GM19397 (cell line): ENCODE measurements around the gene NAPSA.

Source experiments
- ATAC-seq: cut with Tn5 transposase; IDR thresholded peaks from one replicate; pipeline ENCODE4 v1.9.1; 2021; ENCODE audit warnings: mild to moderate bottlenecking, moderate library complexity; ENCODE audit not compliant: unreplicated experiment

The NAPSA gene

DNA sequence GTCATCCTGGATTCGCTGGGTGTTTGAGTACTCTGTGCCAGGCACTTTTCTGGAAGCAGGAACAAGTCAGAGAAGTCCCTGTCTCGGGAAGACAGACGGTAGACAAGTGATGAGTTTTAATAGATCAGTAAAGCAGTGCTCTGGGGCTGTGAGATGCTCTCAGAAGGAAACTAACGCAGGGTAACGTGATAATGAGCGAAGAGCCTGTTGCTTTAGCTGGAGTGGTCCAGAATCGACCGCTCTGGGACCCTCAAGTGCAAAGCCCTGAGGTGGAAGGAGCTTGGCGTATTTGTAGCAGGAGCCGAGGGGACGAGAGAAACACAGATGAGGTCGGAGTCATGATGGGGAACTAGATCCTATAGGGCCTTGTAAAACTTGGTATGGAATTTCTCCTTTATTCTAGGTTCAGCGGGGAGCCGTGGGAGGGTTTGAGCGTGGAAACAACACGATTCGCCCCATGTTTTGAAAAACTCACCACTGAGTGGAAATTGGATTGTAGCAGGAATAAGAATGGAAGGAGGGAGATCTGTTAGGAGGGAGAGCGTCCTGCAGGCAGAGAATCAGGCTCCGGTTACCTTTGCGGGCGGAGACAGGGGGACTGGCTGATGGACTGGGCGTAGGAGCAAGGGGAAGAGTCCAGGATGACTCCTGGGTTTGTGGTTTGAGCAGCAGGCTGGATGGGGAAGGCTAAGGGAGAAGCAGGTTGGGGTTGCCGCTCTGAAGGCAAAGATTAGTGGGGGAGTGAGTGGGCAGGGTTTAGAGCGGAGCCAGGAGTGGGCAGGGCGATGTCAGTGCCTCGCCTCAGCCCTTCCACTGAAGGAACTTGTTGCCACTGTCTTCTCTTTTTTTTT lies 19.5 kb upstream of the NAPSA start:
- no peak for ATAC-seq

DNA sequence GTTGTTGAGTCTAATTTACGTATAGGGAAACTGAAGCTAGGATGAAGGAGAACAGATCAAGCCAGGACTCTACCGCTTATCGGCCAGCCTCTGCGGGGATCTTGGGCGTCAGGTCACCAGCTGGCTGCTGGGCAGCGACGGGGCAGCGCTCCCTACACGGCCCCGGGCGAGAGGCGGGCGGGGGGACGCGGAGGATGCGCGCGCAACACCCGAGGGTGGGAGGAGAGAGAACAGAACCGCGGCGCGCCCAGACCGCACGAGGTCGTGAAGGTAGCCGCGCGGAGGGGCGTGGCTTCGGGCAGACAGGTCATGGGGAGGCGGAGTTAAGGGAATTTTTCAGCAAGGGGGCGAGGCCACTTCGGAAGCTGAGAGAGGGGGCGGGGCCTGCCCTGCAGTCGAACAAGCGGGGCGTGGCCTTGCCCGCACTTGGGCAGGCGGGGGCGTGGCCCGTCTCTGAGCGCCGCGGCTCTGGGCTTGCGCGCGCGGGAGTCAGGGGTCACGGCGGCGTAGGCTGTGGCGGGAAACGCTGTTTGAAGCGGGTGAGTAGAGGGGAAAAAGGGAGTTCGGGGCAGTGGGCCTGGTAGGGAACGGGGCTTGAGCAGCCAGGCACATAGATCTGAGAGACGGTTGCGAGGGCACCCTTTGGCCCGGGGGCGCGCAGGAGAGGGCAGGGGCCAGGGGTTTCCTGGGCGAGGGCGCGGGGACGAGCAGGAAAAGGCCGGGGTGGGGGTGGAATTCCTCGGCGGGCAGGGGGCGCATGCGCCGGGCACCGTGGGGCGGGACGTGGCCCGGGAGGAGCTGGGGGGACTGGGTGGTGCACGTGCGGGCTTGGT lies 18.6 kb upstream of the NAPSA start, which contains the start of gene POLD1:
Gene POLD1, plus strand, starts transcription at position 496 of the 833 bp plus-strand sequence. CDS start 14,505 bp downstream, outside the sequence.
- ATAC-seq = peak; percentile 83

DNA sequence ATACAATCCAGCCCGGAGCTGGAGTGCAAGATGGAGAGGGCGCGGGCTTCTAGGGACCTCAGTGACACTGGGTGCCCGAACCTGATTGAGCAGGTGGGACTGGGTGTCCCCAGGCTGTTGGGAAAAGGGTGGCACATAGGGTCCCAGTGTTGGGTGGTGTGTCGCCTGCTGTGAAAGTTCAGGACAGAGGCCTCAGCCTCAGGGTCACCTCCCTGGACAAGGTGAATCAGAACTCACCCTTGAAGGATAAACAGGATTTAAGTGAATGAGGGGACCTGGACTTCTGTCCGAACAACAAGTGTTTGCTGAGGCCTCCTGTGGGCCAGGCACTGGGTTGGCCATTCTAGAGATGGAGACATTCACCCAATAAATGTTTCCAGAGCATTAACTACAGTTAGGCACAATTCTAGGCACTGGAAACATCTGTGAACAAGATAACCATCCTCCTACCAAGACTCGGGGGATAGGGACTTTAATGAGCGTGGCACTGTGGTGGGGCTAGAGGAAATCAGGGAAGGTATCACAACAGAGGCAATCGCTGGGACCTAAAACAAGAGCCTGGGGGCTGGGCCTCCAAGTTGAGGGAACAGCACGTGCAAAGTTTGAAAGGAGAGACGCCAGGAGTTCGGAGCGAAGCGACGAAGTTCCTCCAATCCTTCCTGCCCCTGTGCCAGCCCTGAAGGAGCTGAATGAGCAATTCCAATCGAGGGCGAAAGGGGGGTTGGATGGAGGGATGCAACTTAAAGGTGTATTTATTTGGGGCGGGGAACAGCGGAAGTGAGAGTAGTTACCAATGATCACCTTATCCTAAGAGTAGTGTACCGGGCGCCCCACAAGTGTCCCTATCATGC lies 17.8 kb upstream of the NAPSA start:
- ATAC-seq = no peak

DNA sequence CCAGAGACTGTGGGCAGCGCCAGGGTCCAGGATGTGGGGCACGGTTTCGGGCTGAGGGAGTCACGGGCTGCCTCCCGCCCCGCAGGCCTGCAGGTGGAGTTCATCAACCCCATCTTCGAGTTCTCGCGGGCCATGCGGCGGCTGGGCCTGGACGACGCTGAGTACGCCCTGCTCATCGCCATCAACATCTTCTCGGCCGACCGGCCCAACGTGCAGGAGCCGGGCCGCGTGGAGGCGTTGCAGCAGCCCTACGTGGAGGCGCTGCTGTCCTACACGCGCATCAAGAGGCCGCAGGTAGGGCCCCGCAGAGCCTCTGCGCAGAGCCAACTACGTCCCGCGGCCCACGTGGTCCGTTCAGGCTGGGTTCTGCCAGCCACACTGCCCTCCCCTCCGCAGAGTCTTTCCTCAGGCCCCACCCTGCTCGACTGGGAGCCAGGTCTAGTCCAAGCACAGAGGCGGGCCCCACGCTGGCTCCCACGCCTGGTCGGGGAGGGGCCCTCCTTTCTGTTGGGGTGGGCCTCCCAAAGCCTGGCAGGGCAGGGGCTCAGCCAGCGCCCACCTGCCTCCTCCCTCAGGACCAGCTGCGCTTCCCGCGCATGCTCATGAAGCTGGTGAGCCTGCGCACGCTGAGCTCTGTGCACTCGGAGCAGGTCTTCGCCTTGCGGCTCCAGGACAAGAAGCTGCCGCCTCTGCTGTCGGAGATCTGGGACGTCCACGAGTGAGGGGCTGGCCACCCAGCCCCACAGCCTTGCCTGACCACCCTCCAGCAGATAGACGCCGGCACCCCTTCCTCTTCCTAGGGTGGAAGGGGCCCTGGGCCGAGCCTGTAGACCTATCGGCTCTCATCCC lies 16.7 kb upstream of the NAPSA start:
- no peak for ATAC-seq

DNA sequence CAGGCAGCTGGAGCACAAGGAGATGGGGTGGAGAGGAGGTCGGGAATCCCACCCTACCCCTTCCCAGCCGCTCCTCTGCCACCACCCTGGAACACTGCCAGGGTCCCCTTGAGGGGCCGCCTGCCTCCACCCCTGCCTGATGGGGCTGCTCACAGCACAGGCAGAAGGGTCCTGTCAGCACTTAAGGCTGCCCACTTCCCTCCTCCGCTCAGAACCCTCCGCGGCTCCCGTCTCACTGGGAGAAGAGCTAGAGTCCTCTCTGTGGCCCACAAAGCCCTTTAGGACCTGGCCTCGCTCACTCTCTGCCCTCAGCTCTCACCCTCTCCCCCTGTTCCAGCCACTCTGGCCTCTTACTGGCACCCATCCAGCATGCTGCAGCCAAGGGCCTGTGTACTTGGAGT lies 15.3 kb upstream of the NAPSA start:
- ATAC-seq = no peak

DNA sequence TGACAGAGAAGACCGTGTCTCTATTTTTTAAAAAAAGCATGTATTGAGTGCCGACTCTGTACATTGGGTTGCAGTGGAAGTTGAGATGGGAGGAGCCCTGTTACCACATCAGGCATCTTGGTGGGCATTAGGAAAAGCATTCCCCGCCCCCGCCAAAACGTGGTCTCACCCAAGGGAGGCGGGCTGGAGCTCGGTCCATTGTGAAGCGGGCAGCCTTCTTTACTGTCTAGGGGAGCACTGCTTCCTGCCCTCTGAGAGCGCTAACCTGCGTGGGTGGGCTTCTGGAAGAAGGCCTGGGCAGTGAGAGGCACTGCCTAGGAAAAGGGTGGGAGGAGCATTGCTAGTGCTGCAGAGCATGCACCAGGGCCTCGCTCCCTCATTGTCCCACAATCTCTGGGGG lies 14.7 kb upstream of the NAPSA start:
- ATAC-seq = no peak

DNA sequence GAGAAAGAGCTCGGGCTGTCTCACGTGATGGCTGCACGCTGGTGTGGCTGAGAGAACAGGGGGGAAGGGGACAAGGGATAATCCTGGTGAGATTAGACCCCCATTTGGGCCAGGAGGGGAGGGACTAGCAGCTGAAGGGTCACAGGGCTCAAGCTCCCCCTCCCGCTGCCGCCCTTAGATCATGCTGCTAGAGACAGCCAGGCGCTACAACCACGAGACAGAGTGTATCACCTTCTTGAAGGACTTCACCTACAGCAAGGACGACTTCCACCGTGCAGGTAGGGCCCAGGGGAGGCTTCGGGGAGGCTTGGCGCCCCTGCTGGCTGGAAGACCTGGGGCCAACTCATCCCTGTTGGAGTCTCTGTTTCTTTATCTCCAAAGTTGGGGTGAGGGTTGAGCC lies 14.2 kb upstream of the NAPSA start:
- ATAC-seq = no peak

DNA sequence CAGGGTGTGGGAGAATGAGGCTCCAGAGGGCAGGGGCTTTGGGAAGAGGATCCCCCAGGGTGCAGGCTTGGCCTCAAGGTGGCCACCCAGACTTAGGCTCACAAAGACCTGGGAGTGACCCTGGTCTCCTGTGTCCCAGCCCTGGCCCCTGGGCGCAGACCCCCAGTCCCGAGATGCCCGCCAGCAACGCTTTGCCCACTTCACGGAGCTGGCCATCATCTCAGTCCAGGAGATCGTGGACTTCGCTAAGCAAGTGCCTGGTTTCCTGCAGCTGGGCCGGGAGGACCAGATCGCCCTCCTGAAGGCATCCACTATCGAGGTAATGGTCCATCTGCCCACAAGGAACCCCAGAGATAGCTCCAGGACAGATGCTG lies 13.4 kb upstream of the NAPSA start:
- ATAC-seq = no peak

DNA sequence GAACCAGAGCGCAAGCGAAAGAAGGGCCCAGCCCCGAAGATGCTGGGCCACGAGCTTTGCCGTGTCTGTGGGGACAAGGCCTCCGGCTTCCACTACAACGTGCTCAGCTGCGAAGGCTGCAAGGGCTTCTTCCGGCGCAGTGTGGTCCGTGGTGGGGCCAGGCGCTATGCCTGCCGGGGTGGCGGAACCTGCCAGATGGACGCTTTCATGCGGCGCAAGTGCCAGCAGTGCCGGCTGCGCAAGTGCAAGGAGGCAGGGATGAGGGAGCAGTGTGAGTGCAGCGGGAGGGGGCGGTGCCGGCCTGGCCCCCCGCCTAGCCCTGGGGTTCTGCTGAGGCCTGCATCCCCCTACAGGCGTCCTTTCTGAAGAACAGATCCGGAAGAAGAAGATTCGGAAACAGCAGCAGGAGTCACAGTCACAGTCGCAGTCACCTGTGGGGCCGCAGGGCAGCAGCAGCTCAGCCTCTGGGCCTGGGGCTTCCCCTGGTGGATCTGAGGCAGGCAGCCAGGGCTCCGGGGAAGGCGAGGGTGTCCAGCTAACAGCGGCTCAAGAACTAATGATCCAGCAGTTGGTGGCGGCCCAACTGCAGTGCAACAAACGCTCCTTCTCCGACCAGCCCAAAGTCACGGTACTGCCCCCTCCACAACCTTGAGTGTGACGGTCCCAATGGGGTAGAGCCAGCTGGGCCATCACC lies 12.9 kb upstream of the NAPSA start:
- no peak for ATAC-seq

DNA sequence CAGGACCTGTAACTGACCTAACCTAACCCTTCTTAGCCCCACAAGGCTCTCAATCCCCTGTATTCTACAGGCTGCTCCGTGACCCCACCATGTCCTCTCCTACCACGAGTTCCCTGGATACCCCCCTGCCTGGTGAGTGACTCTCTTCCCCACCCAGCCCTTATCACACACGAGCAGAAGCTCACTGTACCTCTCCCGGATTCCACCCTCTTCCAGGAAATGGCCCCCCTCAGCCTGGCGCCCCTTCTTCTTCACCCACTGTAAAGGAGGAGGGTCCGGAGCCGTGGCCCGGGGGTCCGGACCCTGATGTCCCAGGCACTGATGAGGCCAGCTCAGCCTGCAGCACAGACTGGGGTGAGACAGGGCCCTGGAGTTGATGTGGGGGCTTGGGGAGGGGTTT lies 12.1 kb upstream of the NAPSA start:
- no peak for ATAC-seq

DNA sequence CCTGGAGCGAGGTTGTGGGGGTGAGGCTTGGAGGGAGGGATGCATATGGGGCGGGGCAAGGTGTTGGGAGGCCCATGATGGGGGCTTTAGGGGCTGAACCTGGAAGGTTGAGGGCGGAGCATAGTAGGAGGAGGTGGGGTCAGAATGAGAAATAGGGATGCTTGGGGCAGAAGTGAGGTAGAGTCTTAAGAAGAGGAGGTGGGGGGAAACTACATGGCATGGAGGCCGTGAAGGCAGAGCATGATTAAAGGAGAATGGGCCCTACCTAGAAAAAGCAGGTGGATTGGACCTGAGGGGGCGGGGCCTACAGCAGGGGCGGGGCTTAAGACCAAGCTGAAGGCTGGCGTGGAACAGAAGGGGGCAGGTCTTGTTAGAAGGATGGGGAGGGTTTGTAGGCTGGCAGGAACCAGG lies 11.6 kb upstream of the NAPSA start:
- ATAC-seq = no peak

DNA sequence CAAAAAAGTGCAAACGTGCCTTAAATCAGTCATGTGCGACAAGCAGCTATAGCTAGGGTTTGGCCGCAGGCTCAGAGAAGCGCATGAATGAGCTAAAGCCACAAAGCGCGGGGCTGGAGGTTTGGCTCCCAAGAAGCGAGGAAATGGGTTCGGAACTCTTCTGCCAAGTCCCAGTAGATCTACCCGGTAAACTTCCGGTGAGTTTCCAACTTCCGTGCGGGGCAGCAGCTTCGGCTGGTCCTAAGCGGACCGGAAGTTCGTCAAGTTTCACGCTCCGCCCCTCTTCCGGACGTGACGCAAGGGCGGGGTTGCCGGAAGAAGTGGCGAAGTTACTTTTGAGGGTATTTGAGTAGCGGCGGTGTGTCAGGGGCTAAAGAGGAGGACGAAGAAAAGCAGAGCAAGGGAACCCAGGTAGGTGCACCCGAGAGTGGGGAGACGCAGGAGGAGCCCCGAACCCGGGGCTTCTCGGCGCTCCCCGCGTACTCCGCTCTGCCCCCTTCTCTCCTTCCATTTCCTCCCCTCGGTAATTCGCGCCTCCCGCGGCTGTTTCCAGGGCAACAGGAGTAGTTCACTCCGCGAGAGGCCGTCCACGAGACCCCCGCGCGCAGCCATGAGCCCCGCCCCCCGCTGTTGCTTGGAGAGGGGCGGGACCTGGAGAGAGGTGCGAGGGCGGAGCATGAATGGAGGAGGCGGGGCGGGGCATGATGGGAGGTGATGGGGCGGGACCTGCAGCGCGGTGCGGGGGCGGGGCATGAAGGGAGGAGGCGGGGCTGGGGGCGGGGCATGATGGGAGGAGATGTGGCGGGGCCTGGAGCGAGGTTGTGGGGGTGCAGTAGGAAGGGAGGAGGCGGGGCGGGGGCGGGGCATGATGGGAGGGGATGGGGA lies 11.0 kb upstream of the NAPSA start, which contains the start of gene NR1H2:
Gene NR1H2, plus strand, starts transcription at position 292 of the 885 bp plus-strand sequence. CDS start 1,149 bp downstream, outside the sequence.
- ATAC-seq = peak; percentile 88

DNA sequence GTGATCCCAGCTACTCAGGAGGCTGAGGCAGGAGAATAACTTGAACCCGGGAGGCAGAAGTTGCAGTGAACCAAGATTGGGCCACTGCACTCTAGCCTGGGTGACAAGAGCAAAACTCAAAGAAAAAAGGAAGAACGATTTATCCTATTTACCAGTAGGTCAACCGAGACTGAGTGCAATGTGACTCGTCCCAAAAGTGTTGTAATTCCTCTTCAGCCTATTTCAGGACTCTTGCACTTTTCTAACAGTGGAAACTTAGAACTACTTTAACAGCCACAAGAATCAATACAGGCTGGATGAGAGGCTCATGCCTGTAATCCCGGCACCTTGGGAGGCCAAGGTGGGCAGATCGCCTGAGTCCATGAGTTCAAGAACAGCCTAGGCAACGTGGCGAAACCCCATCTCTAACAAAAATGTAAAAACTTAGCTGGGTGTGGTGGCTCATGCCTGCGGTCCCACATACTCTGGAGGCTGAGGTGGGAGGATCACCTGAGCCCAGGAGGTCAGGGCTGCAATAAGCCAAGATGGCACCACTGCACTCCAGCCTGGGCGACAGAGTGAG lies 6.6 kb upstream of the NAPSA start:
- ATAC-seq = no peak

DNA sequence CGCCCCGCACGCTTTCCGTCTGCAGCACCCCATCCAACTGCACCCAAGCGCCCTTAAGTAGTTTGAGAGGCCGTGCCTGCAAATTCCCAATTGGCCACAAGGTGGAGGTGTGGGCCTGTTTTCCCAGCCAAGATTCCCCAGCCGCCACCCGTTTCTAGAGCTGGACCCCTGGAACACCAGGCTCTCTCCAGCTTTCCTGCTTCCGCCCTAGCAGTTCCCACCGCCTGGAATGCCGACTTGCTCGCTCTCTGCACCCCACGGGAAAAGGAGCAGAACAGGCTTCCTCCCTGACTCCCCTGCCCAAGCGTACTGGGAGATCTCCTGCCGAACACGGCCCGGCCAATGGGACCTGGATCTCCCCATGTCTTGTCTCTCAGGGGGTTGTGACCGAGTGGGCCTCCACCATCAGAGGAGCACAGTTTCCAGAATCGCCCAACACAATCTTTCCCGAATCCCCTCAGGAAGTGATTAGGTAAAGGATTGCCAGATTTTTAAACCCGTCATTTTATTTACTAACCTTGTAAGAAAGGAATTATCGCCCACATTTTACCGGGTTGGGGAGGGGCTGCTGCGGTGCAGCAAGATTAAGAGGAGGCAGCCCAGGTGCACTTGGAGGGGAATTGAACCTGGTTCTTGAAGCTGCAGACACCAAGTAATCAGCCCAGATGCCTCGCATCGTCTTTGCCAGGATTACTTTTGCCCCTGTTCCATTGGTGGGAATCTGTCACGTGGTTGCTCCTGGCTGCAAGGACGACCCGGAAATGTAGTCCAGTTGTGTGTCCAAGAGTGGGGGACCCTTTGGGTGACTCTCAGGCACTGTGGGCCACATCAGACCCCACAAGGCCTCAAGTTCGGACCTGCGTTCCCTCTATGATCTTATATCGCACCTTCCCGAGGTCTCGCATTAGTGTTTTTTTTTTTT lies 3.5 kb upstream of the NAPSA start:
- ATAC-seq = no peak

DNA sequence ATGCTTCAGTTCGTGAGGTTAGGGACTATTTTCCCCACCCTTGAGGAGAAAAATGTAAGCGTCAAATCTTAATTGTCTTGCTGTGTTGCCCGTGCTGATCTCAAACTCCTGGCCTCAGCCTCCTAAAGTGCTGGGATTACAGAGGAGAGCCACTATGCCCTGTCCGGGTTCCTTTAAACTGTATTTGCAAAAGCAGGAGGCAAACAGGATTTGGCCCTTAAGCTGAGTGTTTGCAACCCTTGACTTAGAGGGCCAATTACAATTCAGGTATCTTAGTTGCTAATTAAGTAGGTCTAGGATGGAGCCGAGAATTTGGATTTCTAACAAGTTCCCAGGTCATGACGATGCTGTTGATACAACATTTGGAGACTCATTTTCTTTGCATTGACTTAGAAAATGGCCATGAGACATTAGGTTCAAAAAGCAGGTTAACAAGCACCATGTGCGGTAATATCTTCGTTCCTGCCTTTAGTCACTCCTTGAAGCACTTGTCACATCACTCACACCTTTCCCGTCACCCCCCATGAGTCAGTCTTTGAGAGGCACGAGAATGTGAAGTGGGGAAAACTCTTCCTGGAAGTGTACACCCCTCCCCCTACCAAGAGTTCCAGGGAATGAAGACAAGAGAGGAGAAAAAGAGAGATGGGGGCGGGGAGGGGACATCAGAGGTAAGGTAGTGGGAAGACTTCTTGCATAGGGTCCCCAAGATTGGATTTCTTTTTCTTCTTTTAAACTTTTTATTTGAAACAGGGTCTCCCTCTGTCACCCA lies 2.6 kb downstream of the NAPSA start:
- ATAC-seq = no peak

DNA sequence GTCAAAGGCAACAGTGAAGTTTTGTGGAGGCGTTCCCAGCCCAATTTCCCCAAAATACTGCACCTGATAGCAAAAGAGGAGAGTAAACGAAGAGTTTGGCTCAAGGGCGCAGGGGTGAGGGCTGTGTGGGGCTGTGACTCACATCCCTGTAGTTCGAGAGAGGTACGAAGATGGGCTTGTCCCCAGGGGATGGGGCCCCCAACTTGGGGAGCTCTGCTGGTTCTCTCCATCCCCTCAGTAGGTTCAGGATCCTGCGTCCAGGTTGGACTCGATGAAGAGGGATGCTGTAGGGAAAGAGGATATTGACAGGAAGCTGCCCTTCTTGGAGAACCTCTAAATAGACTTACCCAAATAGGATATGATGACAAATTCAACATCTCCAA lies 3.4 kb downstream of the NAPSA start:
- no peak for ATAC-seq
